ENCODE results near the gene MGLL.
"Not testable (repeated sequence)": the region's sequence is repeated elsewhere in the genome, so short reads cannot be mapped to it uniquely, and the experiment has no call there.

The MGLL gene

GRCh38 chr3:127706785-127707351, 115.4 kb downstream of the MGLL start:
- H3K4me1 ChIP-seq (ENCODE audit: control insufficient read depth, low read depth, low read length), result peaks cover 2% of the 10 kb centered on the region
- H2BK15ac ChIP-seq (replicated peaks; ENCODE audit: low read depth), result no peak overlapping the region
- H4K8ac ChIP-seq (ENCODE audit: low read depth, low read length), result no peak overlapping the region
- no peak overlapping the region for H2BK5ac ChIP-seq (ENCODE audit: low read length)
- no peak overlapping the region for H3K4ac ChIP-seq (ENCODE audit: low read depth, low read length)
- DNase-seq, result no peak
- H2AK5ac ChIP-seq (ENCODE audit: low read length), result no peak overlapping the region
- H3K4me2 ChIP-seq (ENCODE audit: low read length), result no peak overlapping the region
- H3K23ac ChIP-seq (ENCODE audit: low read length), result no peak overlapping the region
- no peak overlapping the region for H3K9ac ChIP-seq (ENCODE audit: low read length)
- H4K5ac ChIP-seq (ENCODE audit: low read length), result no peak overlapping the region
- no peaks in the 10 kb centered on the region for H3K27me3 ChIP-seq (ENCODE audit: insufficient read depth, low read length, poor library complexity)
- H3K79me1 ChIP-seq (ENCODE audit: low read length), result no peaks in the 10 kb centered on the region
- H3K18ac ChIP-seq (ENCODE audit: low read length), result no peak overlapping the region
- H2BK120ac ChIP-seq (ENCODE audit: low read depth, low read length), result no peak overlapping the region
- WGBS (ENCODE audit: extremely low coverage, insufficient coverage, low lambda C conversion rate), result no CpG with 5 or more reads among the region's 16 CpGs
- no peak overlapping the region for H3K4me3 ChIP-seq (ENCODE audit: low read length)
- H3K36me3 ChIP-seq (ENCODE audit: control insufficient read depth, insufficient read depth, low read length), result no peaks in the 10 kb centered on the region
- H3K27ac ChIP-seq (ENCODE audit: low read depth, low read length), result no peak overlapping the region
- no peak overlapping the region for H3K56ac ChIP-seq (ENCODE audit: low read length)
- no peaks in the 10 kb centered on the region for H3K79me2 ChIP-seq (ENCODE audit: control insufficient read depth, insufficient read depth, low read length)

GRCh38 chr3:127706312-127706711, 116.0 kb downstream of the MGLL start:
- Histone ChIP-seq H3K9ac (ENCODE audit: low read length) (no peak overlapping the region), H3K4me1 (ENCODE audit: control insufficient read depth, low read depth, low read length) (peaks cover 2% of the 10 kb centered on the region), H3K56ac (ENCODE audit: low read length) (no peak overlapping the region), H3K4me3 (ENCODE audit: low read length) (no peak overlapping the region), H3K27ac (ENCODE audit: low read depth, low read length) (no peak overlapping the region), H3K18ac (ENCODE audit: low read length) (no peak overlapping the region), H3K4ac (ENCODE audit: low read depth, low read length) (no peak overlapping the region), H2BK120ac (ENCODE audit: low read depth, low read length) (no peak overlapping the region), H4K5ac (ENCODE audit: low read length) (no peak overlapping the region), H3K23ac (ENCODE audit: low read length) (no peak overlapping the region), H3K79me1 (ENCODE audit: low read length) (no peaks in the 10 kb centered on the region), H3K36me3 (ENCODE audit: control insufficient read depth, insufficient read depth, low read length) (no peaks in the 10 kb centered on the region), H3K27me3 (ENCODE audit: insufficient read depth, low read length, poor library complexity) (no peaks in the 10 kb centered on the region), H3K4me2 (ENCODE audit: low read length) (no peak overlapping the region), H2BK5ac (ENCODE audit: low read length) (no peak overlapping the region), H3K79me2 (ENCODE audit: control insufficient read depth, insufficient read depth, low read length) (no peaks in the 10 kb centered on the region), H4K8ac (ENCODE audit: low read depth, low read length) (no peak overlapping the region), H2AK5ac (ENCODE audit: low read length) (no peak overlapping the region), H2BK15ac (replicated peaks; ENCODE audit: low read depth) (no peak overlapping the region)
- WGBS (ENCODE audit: extremely low coverage, insufficient coverage, low lambda C conversion rate), result no CpG with 5 or more reads among the region's 7 CpGs
- no peak for DNase-seq

GRCh38 chr3:127704840-127705239, 117.5 kb downstream of the MGLL start:
- H2BK120ac ChIP-seq (ENCODE audit: low read depth, low read length); H3K4me1 ChIP-seq (ENCODE audit: control insufficient read depth, low read depth, low read length): not testable (repeated sequence)
- no CpG with 5 or more reads among the region's 4 CpGs for WGBS (ENCODE audit: extremely low coverage, insufficient coverage, low lambda C conversion rate)

GRCh38 chr3:127702151-127702578, 120.2 kb downstream of the MGLL start:
- no peak overlapping the region for H3K4me3 ChIP-seq (ENCODE audit: low read length)
- H4K5ac ChIP-seq (ENCODE audit: low read length), result no peak overlapping the region
- H3K9ac ChIP-seq (ENCODE audit: low read length), result no peak overlapping the region
- H2BK15ac ChIP-seq (replicated peaks; ENCODE audit: low read depth), result no peak overlapping the region
- no peaks in the 10 kb centered on the region for H3K79me1 ChIP-seq (ENCODE audit: low read length)
- no peak overlapping the region for H2BK5ac ChIP-seq (ENCODE audit: low read length)
- H3K23ac ChIP-seq (ENCODE audit: low read length), result no peak overlapping the region
- no CpG with 5 or more reads among the region's 4 CpGs for WGBS (ENCODE audit: extremely low coverage, insufficient coverage, low lambda C conversion rate)
- no peaks in the 10 kb centered on the region for H3K36me3 ChIP-seq (ENCODE audit: control insufficient read depth, insufficient read depth, low read length)
- no peak overlapping the region for H3K4ac ChIP-seq (ENCODE audit: low read depth, low read length)
- H3K79me2 ChIP-seq (ENCODE audit: control insufficient read depth, insufficient read depth, low read length), result no peaks in the 10 kb centered on the region
- no peak overlapping the region for H2BK120ac ChIP-seq (ENCODE audit: low read depth, low read length)
- H3K4me1 ChIP-seq (ENCODE audit: control insufficient read depth, low read depth, low read length), result no peaks in the 10 kb centered on the region
- no peak overlapping the region for H3K56ac ChIP-seq (ENCODE audit: low read length)
- no peaks in the 10 kb centered on the region for H3K27me3 ChIP-seq (ENCODE audit: insufficient read depth, low read length, poor library complexity)
- H4K8ac ChIP-seq (ENCODE audit: low read depth, low read length), result no peak overlapping the region
- H3K4me2 ChIP-seq (ENCODE audit: low read length), result no peak overlapping the region
- H2AK5ac ChIP-seq (ENCODE audit: low read length), result no peak overlapping the region
- no peak for DNase-seq
- no peak overlapping the region for H3K18ac ChIP-seq (ENCODE audit: low read length)
- no peak overlapping the region for H3K27ac ChIP-seq (ENCODE audit: low read depth, low read length)

More at GRCh38 chr3:127704840-127705239, 117.5 kb downstream of the MGLL start:
- not testable (repeated sequence) for H2BK5ac ChIP-seq (ENCODE audit: low read length); H3K9ac ChIP-seq (ENCODE audit: low read length); H3K79me1 ChIP-seq (ENCODE audit: low read length); H4K5ac ChIP-seq (ENCODE audit: low read length); H3K56ac ChIP-seq (ENCODE audit: low read length); H3K36me3 ChIP-seq (ENCODE audit: control insufficient read depth, insufficient read depth, low read length); H3K27me3 ChIP-seq (ENCODE audit: insufficient read depth, low read length, poor library complexity); H4K8ac ChIP-seq (ENCODE audit: low read depth, low read length); H2AK5ac ChIP-seq (ENCODE audit: low read length); H3K4ac ChIP-seq (ENCODE audit: low read depth, low read length); H2BK15ac ChIP-seq (replicated peaks; ENCODE audit: low read depth); DNase-seq; H3K27ac ChIP-seq (ENCODE audit: low read depth, low read length); H3K79me2 ChIP-seq (ENCODE audit: control insufficient read depth, insufficient read depth, low read length); H3K23ac ChIP-seq (ENCODE audit: low read length); H3K18ac ChIP-seq (ENCODE audit: low read length); H3K4me3 ChIP-seq (ENCODE audit: low read length); H3K4me2 ChIP-seq (ENCODE audit: low read length)

GRCh38 chr3:127701280-127701911, 120.9 kb downstream of the MGLL start:
- Histone ChIP-seq H2BK120ac (ENCODE audit: low read depth, low read length) (no peak overlapping the region), H3K79me1 (ENCODE audit: low read length) (no peaks in the 10 kb centered on the region), H3K9ac (ENCODE audit: low read length) (no peak overlapping the region), H3K18ac (ENCODE audit: low read length) (no peak overlapping the region), H3K4me2 (ENCODE audit: low read length) (no peak overlapping the region), H3K4me1 (ENCODE audit: control insufficient read depth, low read depth, low read length) (no peaks in the 10 kb centered on the region), H4K8ac (ENCODE audit: low read depth, low read length) (no peak overlapping the region), H3K27me3 (ENCODE audit: insufficient read depth, low read length, poor library complexity) (no peaks in the 10 kb centered on the region), H3K56ac (ENCODE audit: low read length) (no peak overlapping the region), H2AK5ac (ENCODE audit: low read length) (no peak overlapping the region), H2BK15ac (replicated peaks; ENCODE audit: low read depth) (no peak overlapping the region), H3K4me3 (ENCODE audit: low read length) (no peak overlapping the region), H3K23ac (ENCODE audit: low read length) (no peak overlapping the region), H3K4ac (ENCODE audit: low read depth, low read length) (no peak overlapping the region), H3K27ac (ENCODE audit: low read depth, low read length) (no peak overlapping the region), H4K5ac (ENCODE audit: low read length) (no peak overlapping the region), H3K79me2 (ENCODE audit: control insufficient read depth, insufficient read depth, low read length) (no peaks in the 10 kb centered on the region), H2BK5ac (ENCODE audit: low read length) (no peak overlapping the region), H3K36me3 (ENCODE audit: control insufficient read depth, insufficient read depth, low read length) (no peaks in the 10 kb centered on the region)
- WGBS (ENCODE audit: extremely low coverage, insufficient coverage, low lambda C conversion rate), result no CpG with 5 or more reads among the region's 11 CpGs
- no peak for DNase-seq

- no peak overlapping the region for H2BK120ac ChIP-seq (ENCODE audit: low read depth, low read length)
- H3K79me1 ChIP-seq (ENCODE audit: low read length), result no peaks in the 10 kb centered on the region
- no peak overlapping the region for H3K23ac ChIP-seq (ENCODE audit: low read length)
- no peak overlapping the region for H3K56ac ChIP-seq (ENCODE audit: low read length)
- H3K27ac ChIP-seq (ENCODE audit: low read depth, low read length), result no peak overlapping the region
- H4K8ac ChIP-seq (ENCODE audit: low read depth, low read length), result no peak overlapping the region
- H2AK5ac ChIP-seq (ENCODE audit: low read length), result no peak overlapping the region
- no peak overlapping the region for H3K4ac ChIP-seq (ENCODE audit: low read depth, low read length)
- no peak for DNase-seq
- H3K4me2 ChIP-seq (ENCODE audit: low read length), result no peak overlapping the region
- no peak overlapping the region for H2BK15ac ChIP-seq (replicated peaks; ENCODE audit: low read depth)
- H3K4me1 ChIP-seq (ENCODE audit: control insufficient read depth, low read depth, low read length), result no peaks in the 10 kb centered on the region
- H3K36me3 ChIP-seq (ENCODE audit: control insufficient read depth, insufficient read depth, low read length), result no peaks in the 10 kb centered on the region
- H3K9ac ChIP-seq (ENCODE audit: low read length), result no peak overlapping the region
- no peaks in the 10 kb centered on the region for H3K79me2 ChIP-seq (ENCODE audit: control insufficient read depth, insufficient read depth, low read length)
- no CpG with 5 or more reads among the region's 5 CpGs for whole genome bisulfite sequencing (ENCODE audit: extremely low coverage, insufficient coverage, low lambda C conversion rate)
- H2BK5ac ChIP-seq (ENCODE audit: low read length), result no peak overlapping the region
- H3K27me3 ChIP-seq (ENCODE audit: insufficient read depth, low read length, poor library complexity), result no peaks in the 10 kb centered on the region
- H4K5ac ChIP-seq (ENCODE audit: low read length), result no peak overlapping the region
- no peak overlapping the region for H3K4me3 ChIP-seq (ENCODE audit: low read length)
- H3K18ac ChIP-seq (ENCODE audit: low read length), result no peak overlapping the region
Measured at GRCh38 chr3:127700406-127700805, 121.9 kb downstream of the MGLL start.

Measured in mesendoderm (in vitro differentiated cells).